Trophoblast cell (in vitro differentiated cells and primary cell): ENCODE data around the gene DVL3.

Experiments
- DNase-seq, 2 donors: peaks; one replicate each; pipeline ENCODE4 v3.0.0-alpha.2; 2016
- H2AFZ ChIP-seq: 2 replicates; pipeline ENCODE4 v1.6.1; 2013; ENCODE audit warnings: low read length, moderate library complexity, mild to moderate bottlenecking; ENCODE audit not compliant: insufficient read depth, poor library complexity
- H2AK5ac ChIP-seq: 2 replicates; pipeline ENCODE4 v1.6.1; 2013; ENCODE audit warnings: mild to moderate bottlenecking, low read length
- H2BK120ac ChIP-seq: 2 replicates; pipeline ENCODE4 v1.6.1; 2013; ENCODE audit warnings: low read length, mild to moderate bottlenecking, moderate library complexity; ENCODE audit not compliant: insufficient read depth, poor library complexity
- H2BK12ac ChIP-seq: 2 replicates; pipeline ENCODE4 v1.6.1; 2013; ENCODE audit warnings: mild to moderate bottlenecking, low read length, moderate library complexity
- H2BK5ac ChIP-seq: 2 replicates; pipeline ENCODE4 v1.6.1; 2013; ENCODE audit warnings: low read length, low read depth, moderate library complexity, mild to moderate bottlenecking; ENCODE audit not compliant: poor library complexity
- H3K14ac ChIP-seq: 2 replicates; pipeline ENCODE4 v1.6.1; 2013; ENCODE audit warnings: mild to moderate bottlenecking, low read length
- H3K18ac ChIP-seq: 2 replicates; pipeline ENCODE4 v1.6.1; 2013; ENCODE audit warnings: mild to moderate bottlenecking, low read length
- H3K23ac ChIP-seq: 2 replicates; pipeline ENCODE4 v1.6.1; 2013; ENCODE audit warnings: low read length
- H3K27ac ChIP-seq: 2 replicates; pipeline ENCODE4 v1.5.1; 2013; ENCODE audit warnings: low read depth, mild to moderate bottlenecking, inconsistent platforms, low read length, moderate library complexity
- H3K27me3 ChIP-seq: 2 replicates; pipeline ENCODE4 v1.6.1; 2013; ENCODE audit warnings: inconsistent platforms, mild to moderate bottlenecking, low read length, moderate library complexity; ENCODE audit not compliant: insufficient read depth
- H3K36me3 ChIP-seq, 2 experiments: 1 replicate in 1 of 2; 2 replicates in 1 of 2; pipeline ENCODE4 v1.6.1; 2013; ENCODE audit warnings: low read length in 2 of 2, mild to moderate bottlenecking in 2 of 2, moderate library complexity in 1 of 2; ENCODE audit not compliant: insufficient read depth in 2 of 2, control insufficient read depth in 1 of 2
- H3K4ac ChIP-seq: 2 replicates; pipeline ENCODE4 v1.6.1; 2013; ENCODE audit warnings: low read depth, mild to moderate bottlenecking, low read length, moderate library complexity
- H3K4me1 ChIP-seq, 2 experiments: 1 replicate in 1 of 2; 2 replicates in 1 of 2; pipeline ENCODE4 v1.6.1; 2013; ENCODE audit warnings: low read length in 2 of 2, mild to moderate bottlenecking in 2 of 2, moderate library complexity in 1 of 2; ENCODE audit not compliant: insufficient read depth in 2 of 2, control insufficient read depth in 1 of 2
- H3K4me2 ChIP-seq: 2 replicates; pipeline ENCODE4 v1.6.1; 2013; ENCODE audit warnings: inconsistent platforms, mild to moderate bottlenecking, low read length, moderate library complexity
- H3K4me3 ChIP-seq: 2 replicates; pipeline ENCODE4 v1.5.1; 2013; ENCODE audit warnings: mild to moderate bottlenecking, low read depth, low read length, inconsistent platforms
- H3K79me1 ChIP-seq: one replicate; pipeline ENCODE4 v1.6.1; 2013; ENCODE audit warnings: low read length
- H3K79me2 ChIP-seq: 2 replicates; pipeline ENCODE4 v1.6.1; 2013; ENCODE audit warnings: low read length, mild to moderate bottlenecking; ENCODE audit not compliant: control insufficient read depth, insufficient read depth, poor library complexity
- H3K9ac ChIP-seq: 2 replicates; pipeline ENCODE4 v1.6.1; 2013; ENCODE audit warnings: mild to moderate bottlenecking, low read length
- H3K9me3 ChIP-seq: 2 replicates; pipeline ENCODE4 v1.6.1; 2013; ENCODE audit warnings: low read depth, mild to moderate bottlenecking, control low read depth, inconsistent platforms, low read length; ENCODE audit not compliant: insufficient read depth
- H4K12ac ChIP-seq: 2 replicates; pipeline ENCODE4 v1.6.1; 2013; ENCODE audit warnings: low read depth, mild to moderate bottlenecking, low read length, moderate library complexity
- H4K8ac ChIP-seq: 2 replicates; pipeline ENCODE4 v1.6.1; 2013; ENCODE audit warnings: low read depth, mild to moderate bottlenecking, low read length, moderate library complexity
- H4K91ac ChIP-seq: one replicate; pipeline ENCODE4 v1.6.1; 2013; ENCODE audit warnings: low read depth, mild to moderate bottlenecking, low read length, moderate library complexity
- WGBS: extraction: QIAGEN DNeasy Blood & Tissue Kit; methylation state at CpG from one replicate; pipeline ENCODE4 v1.1.7; 2013; ENCODE audit warnings: missing lambda C conversion rate; ENCODE audit not compliant: insufficient read length, insufficient coverage; ENCODE audit errors: extremely low coverage; 5-methylcytosine and 5-hydroxymethylcytosine counted together

Gene DVL3

GRCh38 chr3:184145111-184145524 is 10.1 kb upstream of the DVL3 start:
- no peak overlapping the region for H3K18ac ChIP-seq

GRCh38 chr3:184145751-184146270 is 9.4 kb upstream of the DVL3 start:
- Histone ChIP-seq H3K9ac (no peak overlapping the region), H3K27me3 (no peaks in the 10 kb centered on the region), H2AK5ac (no peak overlapping the region), H3K18ac (no peak overlapping the region), H3K4me2 (no peak overlapping the region), H3K79me1 (no peaks in the 10 kb centered on the region), H3K9me3 (no peaks in the 10 kb centered on the region), H4K8ac (no peak overlapping the region), H3K36me3 (peaks cover 23 to 49% of the 10 kb centered on the region in 2 experiments), H3K4ac (no peak overlapping the region), H2AFZ (no peak overlapping the region), H3K23ac (no peak overlapping the region), H3K79me2 (no peaks in the 10 kb centered on the region), H2BK5ac (no peak overlapping the region), H4K91ac (no peak overlapping the region), H3K4me1 (peaks cover 0 to 4% of the 10 kb centered on the region in 2 experiments), H3K27ac (no peak overlapping the region), H2BK120ac (no peak overlapping the region), H3K4me3 (no peak overlapping the region), H4K12ac (no peak overlapping the region), H2BK12ac (no peak overlapping the region), H3K14ac (no peak overlapping the region)
- no CpG with 5 or more reads among the region's 8 CpGs for WGBS
- no peak for DNase-seq

More at GRCh38 chr3:184145111-184145524, 10.1 kb upstream of the DVL3 start:
- H3K4me1 ChIP-seq, result peaks cover 0 to 4% of the 10 kb centered on the region in 2 experiments
- no peak overlapping the region for H3K4ac ChIP-seq
- no peak overlapping the region for H2AFZ ChIP-seq
- no peak overlapping the region for H2BK120ac ChIP-seq
- H3K14ac ChIP-seq, result no peak overlapping the region
- H3K79me1 ChIP-seq, result no peaks in the 10 kb centered on the region
- no peak overlapping the region for H2BK12ac ChIP-seq
- H2AK5ac ChIP-seq, result no peak overlapping the region
- H3K23ac ChIP-seq, result no peak overlapping the region
- H4K8ac ChIP-seq, result no peak overlapping the region
- peaks cover 27 to 55% of the 10 kb centered on the region in 2 experiments for H3K36me3 ChIP-seq
- no peaks in the 10 kb centered on the region for H3K27me3 ChIP-seq
- H3K4me2 ChIP-seq, result no peak overlapping the region
- no peak overlapping the region for H3K9ac ChIP-seq
- no peak overlapping the region for H2BK5ac ChIP-seq
- no peak overlapping the region for H4K12ac ChIP-seq
- H3K27ac ChIP-seq, result no peak overlapping the region
- no CpG with 5 or more reads among the region's 4 CpGs for WGBS
- peak; percentile 43 to 60 for DNase-seq
- no peaks in the 10 kb centered on the region for H3K79me2 ChIP-seq
- no peaks in the 10 kb centered on the region for H3K9me3 ChIP-seq
- H3K4me3 ChIP-seq, result no peak overlapping the region
- H4K91ac ChIP-seq, result no peak overlapping the region

GRCh38 chr3:184148076-184148475 is 7.1 kb upstream of the DVL3 start:
- Histone ChIP-seq H4K12ac (no peak overlapping the region), H3K4me1 (peaks cover 0 to 4% of the 10 kb centered on the region in 2 experiments), H2BK5ac (no peak overlapping the region), H3K4me2 (no peak overlapping the region), H3K4ac (no peak overlapping the region), H3K23ac (no peak overlapping the region), H3K27ac (no peak overlapping the region), H3K9me3 (no peaks in the 10 kb centered on the region), H2BK12ac (no peak overlapping the region), H4K8ac (no peak overlapping the region), H3K27me3 (no peaks in the 10 kb centered on the region), H2BK120ac (no peak overlapping the region), H3K79me1 (no peaks in the 10 kb centered on the region), H2AK5ac (no peak overlapping the region), H3K9ac (no peak overlapping the region), H3K79me2 (no peaks in the 10 kb centered on the region), H4K91ac (no peak overlapping the region), H3K4me3 (no peak overlapping the region), H3K36me3 (peaks cover 8 to 29% of the 10 kb centered on the region in 2 experiments), H2AFZ (no peak overlapping the region), H3K14ac (no peak overlapping the region), H3K18ac (no peak overlapping the region)
- no peak for DNase-seq
- no CpG with 5 or more reads among the region's 3 CpGs for WGBS

GRCh38 chr3:184149123-184149522 is 6.1 kb upstream of the DVL3 start:
- Histone ChIP-seq H3K4ac (no peak overlapping the region), H3K4me3 (no peak overlapping the region), H3K79me1 (no peaks in the 10 kb centered on the region), H3K9me3 (no peaks in the 10 kb centered on the region), H2BK120ac (no peak overlapping the region), H3K23ac (no peak overlapping the region), H2BK5ac (no peak overlapping the region), H3K27ac (no peak overlapping the region), H4K8ac (no peak overlapping the region), H3K14ac (no peak overlapping the region), H3K18ac (no peak overlapping the region), H4K12ac (no peak overlapping the region), H2AFZ (no peak overlapping the region), H3K4me1 (peaks cover 0 to 3% of the 10 kb centered on the region in 2 experiments), H3K27me3 (no peaks in the 10 kb centered on the region), H2AK5ac (no peak overlapping the region), H3K9ac (no peak overlapping the region), H3K4me2 (no peak overlapping the region), H3K36me3 (peaks cover 3 to 19% of the 10 kb centered on the region in 2 experiments), H4K91ac (no peak overlapping the region), H3K79me2 (no peaks in the 10 kb centered on the region), H2BK12ac (no peak overlapping the region)
- DNase-seq, result no peak
- WGBS, result no CpG with 5 or more reads among the region's 6 CpGs
